HepG2 (cell line): Measurements from ENCODE around the gene RESP18. TPM values are rescaled to one million over a fixed set of nuclear protein-coding genes. Genes with fewer than 3 reads are reported as not detected.

ENCODE experiments used
- BRCA1 ChIP-seq: sonication (generic); formaldehyde crosslinking; IDR thresholded peaks from 2 replicates; pipeline ENCODE4 v1.4.0; 2020; ENCODE audit warnings: missing genetic modification reagents
- HMG20A ChIP-seq: IDR thresholded peaks from 2 replicates; pipeline ENCODE4 v1.6.1; 2016; ENCODE audit warnings: borderline replicate concordance
- ZFY ChIP-seq: sonication (generic); formaldehyde crosslinking; IDR thresholded peaks from 2 replicates; pipeline ENCODE4 v1.4.0; 2020; ENCODE audit warnings: missing genetic modification reagents
- ZNF33B ChIP-seq: sonication (generic); formaldehyde crosslinking; IDR thresholded peaks from 2 replicates; pipeline ENCODE4 v1.5.1; 2020; ENCODE audit warnings: mild to moderate bottlenecking, missing genetic modification reagents
- ZNF44 ChIP-seq: sonication (generic); formaldehyde crosslinking; IDR thresholded peaks from 2 replicates; pipeline ENCODE4 v1.5.1; 2020; ENCODE audit warnings: mild to moderate bottlenecking, missing genetic modification reagents
- ZNF703 ChIP-seq: sonication (generic); formaldehyde crosslinking; IDR thresholded peaks from 2 replicates; pipeline ENCODE4 v1.5.1; 2020; ENCODE audit warnings: missing genetic modification reagents, mild to moderate bottlenecking, moderate library complexity, borderline replicate concordance
- ZNF777 ChIP-seq: sonication (generic); formaldehyde crosslinking; IDR thresholded peaks from 2 replicates; pipeline ENCODE4 v1.4.0; 2020; ENCODE audit warnings: missing genetic modification reagents
- ZNF780A ChIP-seq: sonication (generic); formaldehyde crosslinking; IDR thresholded peaks from 2 replicates; pipeline ENCODE4 v1.8.0; 2022; ENCODE audit warnings: mild to moderate bottlenecking, missing genetic modification reagents, moderate library complexity
- ZSCAN20 ChIP-seq: sonication (generic); formaldehyde crosslinking; IDR thresholded peaks from 2 replicates; pipeline ENCODE4 v1.4.0; 2020; ENCODE audit warnings: missing genetic modification reagents, mild to moderate bottlenecking, borderline replicate concordance
- polyA plus RNA-seq, 8 experiments: library from polyadenylated mRNA; depleted of rRNA in 3 of 8; stranded (reverse) in 7 of 8; unstranded in 1 of 8; fragments of >200 nt; fragmentation: Illumina TruSeq in 4 of 8; extraction: Trizol in 4 of 8; gene quantifications; 2 replicates each; pipeline versions ENCODE4 v1.2.1 to v1.2.3, GENCODE V29; 2011 to 2016; ENCODE audit warnings: low read depth in 4 of 8, missing spikeins in 1 of 8, mixed read lengths in 1 of 8; ENCODE audit not compliant: insufficient read depth in 1 of 8
- total RNA-seq, 5 experiments: library from RNA; depleted of rRNA; stranded (reverse); fragments of >200 nt; fragmentation: Illumina TruSeq; extraction: Trizol; gene quantifications; 2 replicates each; pipeline ENCODE4 v1.2.3, GENCODE V29; 2016; ENCODE audit warnings: low read depth in 1 of 5
- TF ChIP-seq, protein P1 (sequence below): sonication (generic); formaldehyde crosslinking; IDR thresholded peaks from 2 replicates; pipeline ENCODE4 v1.8.1; 2023; ENCODE audit warnings: mild to moderate bottlenecking, missing genetic modification reagents
- TF ChIP-seq, protein P2 (sequence below): sonication (generic); formaldehyde crosslinking; conservative IDR thresholded peaks from 2 replicates; pipeline ENCODE4 v1.4.0; 2020; ENCODE audit warnings: missing genetic modification reagents
- TF ChIP-seq, protein P3 (sequence below): sonication (generic); formaldehyde crosslinking; IDR thresholded peaks from 2 replicates; pipeline ENCODE4 v1.5.1; 2020; ENCODE audit warnings: missing genetic modification reagents, mild to moderate bottlenecking, borderline replicate concordance
- TF ChIP-seq, protein P4 (sequence below), 2 experiments: sonication (generic) in 1 of 2; formaldehyde crosslinking in 1 of 2; IDR thresholded peaks; 2 replicates each; pipeline versions ENCODE4 v1.5.1 to v1.6.1; 2011 to 2020; ENCODE audit warnings: borderline replicate concordance in 1 of 2, low read depth in 1 of 2, low read length in 1 of 2, mild to moderate bottlenecking in 1 of 2, missing genetic modification reagents in 1 of 2, moderate library complexity in 1 of 2
- TF ChIP-seq, protein P5 (sequence below): IDR thresholded peaks from 2 replicates; pipeline ENCODE4 v1.6.1; 2016; ENCODE audit warnings: low read depth, missing genetic modification reagents, missing compliant biosample characterization
- TF ChIP-seq, protein P6 (sequence below): sonication (generic); formaldehyde crosslinking; IDR thresholded peaks from 2 replicates; pipeline ENCODE4 v1.5.0; 2020; ENCODE audit warnings: missing genetic modification reagents

The RESP18 gene
- total and polyA plus RNA-seq, 2 of the 13 experiments (the other 11 are each of a cell fraction or from before 2014, with no cell fraction given) = not detected

DNA sequence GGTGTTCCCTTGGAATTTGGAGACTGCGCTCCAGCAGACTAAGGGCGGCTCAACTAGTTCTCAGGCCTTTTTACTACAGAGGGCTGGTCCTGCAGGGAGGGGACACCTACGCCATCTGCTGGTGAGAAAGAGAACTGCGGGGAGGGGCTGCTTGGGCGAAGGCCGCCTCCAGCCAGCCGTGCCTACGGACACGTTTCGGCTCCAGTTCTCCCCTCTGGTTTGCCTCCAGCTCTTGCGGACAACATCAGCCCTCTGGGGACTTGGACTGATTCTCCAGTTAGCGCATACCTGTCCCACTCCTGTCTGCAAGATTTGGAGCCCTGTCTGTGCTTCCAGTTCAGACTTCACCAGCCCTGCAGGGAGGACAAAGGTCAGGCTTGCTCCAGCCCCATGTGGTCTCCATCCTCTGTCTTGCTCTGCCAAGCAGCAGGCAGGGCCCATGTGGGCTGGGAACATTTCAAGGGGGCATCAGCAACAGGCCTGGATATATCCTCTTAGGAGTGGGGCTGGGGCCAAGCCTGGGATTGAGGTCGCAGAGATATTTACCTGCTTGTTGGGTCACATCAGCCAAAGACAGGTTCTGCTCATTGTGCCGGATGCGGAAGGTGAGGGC lies 33.7 kb downstream of the RESP18 start (continued):
- TF ChIP-seq, protein P1, sequence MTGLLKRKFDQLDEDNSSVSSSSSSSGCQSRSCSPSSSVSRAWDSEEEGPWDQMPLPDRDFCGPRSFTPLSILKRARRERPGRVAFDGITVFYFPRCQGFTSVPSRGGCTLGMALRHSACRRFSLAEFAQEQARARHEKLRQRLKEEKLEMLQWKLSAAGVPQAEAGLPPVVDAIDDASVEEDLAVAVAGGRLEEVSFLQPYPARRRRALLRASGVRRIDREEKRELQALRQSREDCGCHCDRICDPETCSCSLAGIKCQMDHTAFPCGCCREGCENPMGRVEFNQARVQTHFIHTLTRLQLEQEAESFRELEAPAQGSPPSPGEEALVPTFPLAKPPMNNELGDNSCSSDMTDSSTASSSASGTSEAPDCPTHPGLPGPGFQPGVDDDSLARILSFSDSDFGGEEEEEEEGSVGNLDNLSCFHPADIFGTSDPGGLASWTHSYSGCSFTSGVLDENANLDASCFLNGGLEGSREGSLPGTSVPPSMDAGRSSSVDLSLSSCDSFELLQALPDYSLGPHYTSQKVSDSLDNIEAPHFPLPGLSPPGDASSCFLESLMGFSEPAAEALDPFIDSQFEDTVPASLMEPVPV (CRISPR knock-in tag) = peak; percentile 32; the same call in 1 of the 2 replicates
- TF ChIP-seq ZNF777 (no peak), ZNF33B (CRISPR knock-in tag) (no peak), ZNF703 (CRISPR knock-in tag) (no peak), ZNF780A (no peak), ZSCAN20 (CRISPR knock-in tag) (no peak), HMG20A (CRISPR knock-in tag) (no peak), ZFY (CRISPR knock-in tag) (peak; percentile 50), BRCA1 (CRISPR knock-in tag) (no peak), ZNF44 (CRISPR knock-in tag) (peak; percentile 63; the same call in 1 of the 2 replicates)
- TF ChIP-seq, protein P2, sequence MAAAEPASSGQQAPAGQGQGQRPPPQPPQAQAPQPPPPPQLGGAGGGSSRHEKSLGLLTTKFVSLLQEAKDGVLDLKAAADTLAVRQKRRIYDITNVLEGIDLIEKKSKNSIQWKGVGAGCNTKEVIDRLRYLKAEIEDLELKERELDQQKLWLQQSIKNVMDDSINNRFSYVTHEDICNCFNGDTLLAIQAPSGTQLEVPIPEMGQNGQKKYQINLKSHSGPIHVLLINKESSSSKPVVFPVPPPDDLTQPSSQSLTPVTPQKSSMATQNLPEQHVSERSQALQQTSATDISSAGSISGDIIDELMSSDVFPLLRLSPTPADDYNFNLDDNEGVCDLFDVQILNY = no peak
- TF ChIP-seq, protein P3, sequence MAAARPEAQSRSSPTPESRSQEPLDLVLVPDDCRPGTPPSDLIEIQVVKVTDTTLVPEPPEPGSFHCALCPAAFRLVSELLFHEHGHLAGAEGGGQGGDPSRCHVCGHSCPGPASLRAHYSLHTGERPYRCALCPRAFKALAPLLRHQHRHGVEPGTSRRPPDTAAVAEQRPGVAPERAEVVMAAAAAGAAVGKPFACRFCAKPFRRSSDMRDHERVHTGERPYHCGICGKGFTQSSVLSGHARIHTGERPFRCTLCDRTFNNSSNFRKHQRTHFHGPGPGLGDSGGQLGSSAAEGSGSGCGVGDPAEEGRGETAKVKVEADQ (CRISPR knock-in tag) = 0 out of 2 replicates have a peak, but pooled peaks have one; percentile 43
- TF ChIP-seq, protein P4, sequence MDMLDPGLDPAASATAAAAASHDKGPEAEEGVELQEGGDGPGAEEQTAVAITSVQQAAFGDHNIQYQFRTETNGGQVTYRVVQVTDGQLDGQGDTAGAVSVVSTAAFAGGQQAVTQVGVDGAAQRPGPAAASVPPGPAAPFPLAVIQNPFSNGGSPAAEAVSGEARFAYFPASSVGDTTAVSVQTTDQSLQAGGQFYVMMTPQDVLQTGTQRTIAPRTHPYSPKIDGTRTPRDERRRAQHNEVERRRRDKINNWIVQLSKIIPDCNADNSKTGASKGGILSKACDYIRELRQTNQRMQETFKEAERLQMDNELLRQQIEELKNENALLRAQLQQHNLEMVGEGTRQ (IDR thresholded peaks at IDR 0.05; ENCODE audit: low read depth, low read length) = 0 out of 2 replicates have a peak, but pooled peaks have one; percentile 3
- TF ChIP-seq, protein P4 (CRISPR knock-in tag; IDR thresholded peaks at IDR 0.05; ENCODE audit: borderline replicate concordance) = no peak
- TF ChIP-seq, protein P5, sequence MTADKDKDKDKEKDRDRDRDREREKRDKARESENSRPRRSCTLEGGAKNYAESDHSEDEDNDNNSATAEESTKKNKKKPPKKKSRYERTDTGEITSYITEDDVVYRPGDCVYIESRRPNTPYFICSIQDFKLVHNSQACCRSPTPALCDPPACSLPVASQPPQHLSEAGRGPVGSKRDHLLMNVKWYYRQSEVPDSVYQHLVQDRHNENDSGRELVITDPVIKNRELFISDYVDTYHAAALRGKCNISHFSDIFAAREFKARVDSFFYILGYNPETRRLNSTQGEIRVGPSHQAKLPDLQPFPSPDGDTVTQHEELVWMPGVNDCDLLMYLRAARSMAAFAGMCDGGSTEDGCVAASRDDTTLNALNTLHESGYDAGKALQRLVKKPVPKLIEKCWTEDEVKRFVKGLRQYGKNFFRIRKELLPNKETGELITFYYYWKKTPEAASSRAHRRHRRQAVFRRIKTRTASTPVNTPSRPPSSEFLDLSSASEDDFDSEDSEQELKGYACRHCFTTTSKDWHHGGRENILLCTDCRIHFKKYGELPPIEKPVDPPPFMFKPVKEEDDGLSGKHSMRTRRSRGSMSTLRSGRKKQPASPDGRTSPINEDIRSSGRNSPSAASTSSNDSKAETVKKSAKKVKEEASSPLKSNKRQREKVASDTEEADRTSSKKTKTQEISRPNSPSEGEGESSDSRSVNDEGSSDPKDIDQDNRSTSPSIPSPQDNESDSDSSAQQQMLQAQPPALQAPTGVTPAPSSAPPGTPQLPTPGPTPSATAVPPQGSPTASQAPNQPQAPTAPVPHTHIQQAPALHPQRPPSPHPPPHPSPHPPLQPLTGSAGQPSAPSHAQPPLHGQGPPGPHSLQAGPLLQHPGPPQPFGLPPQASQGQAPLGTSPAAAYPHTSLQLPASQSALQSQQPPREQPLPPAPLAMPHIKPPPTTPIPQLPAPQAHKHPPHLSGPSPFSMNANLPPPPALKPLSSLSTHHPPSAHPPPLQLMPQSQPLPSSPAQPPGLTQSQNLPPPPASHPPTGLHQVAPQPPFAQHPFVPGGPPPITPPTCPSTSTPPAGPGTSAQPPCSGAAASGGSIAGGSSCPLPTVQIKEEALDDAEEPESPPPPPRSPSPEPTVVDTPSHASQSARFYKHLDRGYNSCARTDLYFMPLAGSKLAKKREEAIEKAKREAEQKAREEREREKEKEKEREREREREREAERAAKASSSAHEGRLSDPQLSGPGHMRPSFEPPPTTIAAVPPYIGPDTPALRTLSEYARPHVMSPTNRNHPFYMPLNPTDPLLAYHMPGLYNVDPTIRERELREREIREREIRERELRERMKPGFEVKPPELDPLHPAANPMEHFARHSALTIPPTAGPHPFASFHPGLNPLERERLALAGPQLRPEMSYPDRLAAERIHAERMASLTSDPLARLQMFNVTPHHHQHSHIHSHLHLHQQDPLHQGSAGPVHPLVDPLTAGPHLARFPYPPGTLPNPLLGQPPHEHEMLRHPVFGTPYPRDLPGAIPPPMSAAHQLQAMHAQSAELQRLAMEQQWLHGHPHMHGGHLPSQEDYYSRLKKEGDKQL (CRISPR knock-in tag) = no peak
- TF ChIP-seq, protein P6, sequence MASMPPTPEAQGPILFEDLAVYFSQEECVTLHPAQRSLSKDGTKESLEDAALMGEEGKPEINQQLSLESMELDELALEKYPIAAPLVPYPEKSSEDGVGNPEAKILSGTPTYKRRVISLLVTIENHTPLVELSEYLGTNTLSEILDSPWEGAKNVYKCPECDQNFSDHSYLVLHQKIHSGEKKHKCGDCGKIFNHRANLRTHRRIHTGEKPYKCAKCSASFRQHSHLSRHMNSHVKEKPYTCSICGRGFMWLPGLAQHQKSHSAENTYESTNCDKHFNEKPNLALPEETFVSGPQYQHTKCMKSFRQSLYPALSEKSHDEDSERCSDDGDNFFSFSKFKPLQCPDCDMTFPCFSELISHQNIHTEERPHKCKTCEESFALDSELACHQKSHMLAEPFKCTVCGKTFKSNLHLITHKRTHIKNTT (CRISPR knock-in tag) = no peak
